ENCODE data around the gene FREY1. TPM values are rescaled to one million over a fixed set of nuclear protein-coding genes. Genes with fewer than 3 reads are reported as not detected.

FREY1 gene
- total and polyA plus RNA-seq, 2 of the 4 experiments (the other 2 are of a cell fraction) = 0.21 TPM; not detected in 1

GRCh38 chr11:45921561-45922424 is 14.7 kb upstream of the FREY1 start:
- no peaks in the 10 kb centered on the region for H3K36me3 ChIP-seq (ENCODE audit: control insufficient read depth, insufficient read depth, low read length)
- no peak overlapping the region for H3K18ac ChIP-seq (ENCODE audit: low read depth, low read length)
- POLR2A ChIA-PET (ENCODE audit: unreplicated experiment) = no interaction called here
- no peak overlapping the region for H3K23ac ChIP-seq (ENCODE audit: low read depth, low read length)
- BruUV-seq (replicated peaks) = no TSS peak
- H3K9me3 ChIP-seq (ENCODE audit: control insufficient read depth, insufficient read depth, low read length) = no peaks in the 10 kb centered on the region
- H3K9me1 ChIP-seq (ENCODE audit: insufficient read depth, low read length) = 0 out of 2 replicates have a peak, but pooled peaks cover 5% of the 10 kb centered on the region
- no peak overlapping the region for H2BK5ac ChIP-seq (ENCODE audit: low read depth, low read length, poor library complexity, severe bottlenecking)
- no peak overlapping the region for H2BK120ac ChIP-seq (ENCODE audit: low read depth, low read length)
- H4K8ac ChIP-seq (ENCODE audit: low read depth in 2 of 2, low read length in 2 of 2) = no peak overlapping the region
- H3K79me1 ChIP-seq (ENCODE audit: low read depth in 1 of 2, low read length in 2 of 2) = peaks cover 6 to 8% of the 10 kb centered on the region in 2 experiments
- H2AFZ ChIP-seq (replicated peaks; ENCODE audit: low read length, poor library complexity) = no peak overlapping the region
- no peak overlapping the region for H4K91ac ChIP-seq (ENCODE audit: insufficient read depth, low read depth, low read length)
- H4K20me1 ChIP-seq (ENCODE audit: insufficient read depth, low read length) = peaks cover 3% of the 10 kb centered on the region
- H3K9ac ChIP-seq (ENCODE audit: low read depth, low read length) = no peak overlapping the region
- H3K4me3 ChIP-seq (ENCODE audit: insufficient read depth, low read depth, low read length) = no peak overlapping the region
- no peak overlapping the region for H3K4me2 ChIP-seq (ENCODE audit: low read depth, low read length)
- TF ChIP-seq ELK1 (IDR thresholded peaks at IDR 0.05; ENCODE audit: borderline replicate concordance, low read depth, low read length) (no peak), FOS (IDR thresholded peaks at IDR 0.05; ENCODE audit: low read depth, low read length) (no peak), CHD1 (IDR thresholded peaks at IDR 0.05; ENCODE audit: low read depth, low read length) (no peak), SMC3 (IDR thresholded peaks at IDR 0.05; ENCODE audit: low read depth, low read length) (no peak), NFE2L2 (IDR thresholded peaks at IDR 0.05; ENCODE audit: low read depth, low read length) (no peak), CEBPB (IDR thresholded peaks at IDR 0.05; ENCODE audit: low read depth, low read length) (no peak), CTCF (conservative IDR thresholded peaks at IDR 0.05; ENCODE audit: low read depth, low read length) (no peak), RAD21 (IDR thresholded peaks at IDR 0.05; ENCODE audit: low read length) (no peak), MXI1 (IDR thresholded peaks at IDR 0.05; ENCODE audit: borderline replicate concordance, low read depth, low read length) (no peak), MAZ (IDR thresholded peaks at IDR 0.05; ENCODE audit: borderline replicate concordance, low read depth, low read length) (no peak), MAFK (IDR thresholded peaks at IDR 0.05; ENCODE audit: low read depth, low read length) (no peak), BHLHE40 (IDR thresholded peaks at IDR 0.05; ENCODE audit: low read depth, low read length) (no peak), USF2 (IDR thresholded peaks at IDR 0.05; ENCODE audit: low read depth, low read length) (no peak), RCOR1 (IDR thresholded peaks at IDR 0.05; ENCODE audit: insufficient replicate concordance, low read length) (no peak), POLR2A (IDR thresholded peaks at IDR 0.05; ENCODE audit: low read depth, low read length) (no peak)
- ATAC-seq (ENCODE audit: low read depth) (no peak), DNase-seq (no peak)
- no peak overlapping the region for H2BK20ac ChIP-seq (ENCODE audit: low read depth, low read length)
- H3K56ac ChIP-seq (ENCODE audit: extremely low read depth, insufficient read depth, low read length) = no peak overlapping the region
- H2AK5ac ChIP-seq (ENCODE audit: low read depth, low read length) = no peak overlapping the region
- H3K27me3 ChIP-seq (ENCODE audit: control insufficient read depth, insufficient read depth, low read length) = peaks cover 45% of the 10 kb centered on the region
- no peak overlapping the region for H2AK9ac ChIP-seq (replicated peaks; ENCODE audit: low read depth, low read length, poor library complexity)
- H2BK15ac ChIP-seq (ENCODE audit: low read depth, low read length) = no peak overlapping the region
- intact Hi-C loops (cut with micrococcal nuclease) = no loop called here
- no peaks in the 10 kb centered on the region for H3K4me1 ChIP-seq (ENCODE audit: control insufficient read depth, insufficient read depth, low read length)
- H3K4ac ChIP-seq (ENCODE audit: low read depth, low read length) = no peak overlapping the region
- no peak overlapping the region for H3K27ac ChIP-seq (ENCODE audit: insufficient read depth, low read length)
- in situ Hi-C loops (cut with MboI; ENCODE audit: low sequenced_read_pairs) = no loop called here
- WGBS, 2 experiments (ENCODE audit: extremely low coverage in 2 of 2, insufficient read length in 1 of 2) = 22% methylated on average over 7 of the region's 54 CpGs; no CpG with 5 or more reads in 1 of the 2 experiments
- CTCF ChIA-PET = no interaction called here
- H4K5ac ChIP-seq (ENCODE audit: low read depth, low read length) = no peak overlapping the region
- H3K14ac ChIP-seq (replicated peaks; ENCODE audit: low read depth, low read length) = no peak overlapping the region
- dilution Hi-C loops (cut with HindIII; ENCODE audit: low sequenced_read_pairs, unreplicated experiment) = no loop called here
